PC-3 (cell line): ENCODE measurements around the gene DENND4C. TPM values are rescaled to one million over a fixed set of nuclear protein-coding genes. Genes with fewer than 3 reads are reported as not detected.
"Not testable (repeated sequence)": the region's sequence is repeated elsewhere in the genome, so short reads cannot be mapped to it uniquely, and the experiment has no call there.

ENCODE experiments used
- ATAC-seq: fragments of 200-7000 bp; cut with Tn5 transposase; 2 replicates; pipeline ENCODE4 v1.9.1; 2020; ENCODE audit warnings: mild to moderate bottlenecking, moderate library complexity
- BruUV-seq: library from RNA; stranded (reverse); fragments of 400-500 nt; replicated peaks from 2 replicates; lab custom pipeline; 2021; lab: Mats Ljungman, UMichigan
- CTCF ChIA-PET: fragments of 300-600 bp; sonication (Branson Sonifier 250); formaldehyde crosslinking; loops from one replicate; lab custom pipeline; 2022; ENCODE audit warnings: antibody characterized with exemption; lab: Charles Lee
- POLR2A ChIA-PET: fragments of 300-600 bp; sonication (Branson Sonifier 250); formaldehyde crosslinking; loops from one replicate; lab custom pipeline; 2022; ENCODE audit warnings: antibody characterized with exemption; ENCODE audit not compliant: unreplicated experiment; lab: Charles Lee
- DNase-seq: peaks from one replicate; pipeline ENCODE4 v3.0.0-alpha.2; 2015
- H2AFZ ChIP-seq: fragments of 300-600 bp; sonication (generic); 2 replicates; pipeline ENCODE4 v1.6.0; 2016; ENCODE audit warnings: antibody characterized with exemption, low read length
- H3F3A ChIP-seq: fragments of 300-600 bp; sonication (generic); one replicate; pipeline ENCODE4 v1.6.0; 2017; ENCODE audit warnings: antibody characterized with exemption, low read length, control low read depth, mild to moderate bottlenecking; ENCODE audit not compliant: unreplicated experiment
- H3K27ac ChIP-seq: fragments of 300-600 bp; sonication (generic); 2 replicates; pipeline ENCODE4 v1.5.1; 2016; ENCODE audit warnings: mild to moderate bottlenecking, low read length
- H3K27me3 ChIP-seq: fragments of 300-600 bp; sonication (generic); 2 replicates; pipeline ENCODE4 v1.6.1; 2016; ENCODE audit warnings: low read length, mixed read lengths
- H3K36me3 ChIP-seq: fragments of 300-600 bp; sonication (generic); 2 replicates; pipeline ENCODE4 v1.6.1; 2016; ENCODE audit warnings: low read depth, mixed run types, low read length, mixed read lengths
- H3K4me1 ChIP-seq: fragments of 300-600 bp; sonication (generic); 2 replicates; pipeline ENCODE4 v1.5.1; 2016; ENCODE audit warnings: low read length; ENCODE audit not compliant: insufficient read depth
- H3K4me2 ChIP-seq: fragments of 300-600 bp; sonication (generic); 2 replicates; pipeline ENCODE4 v1.6.0; 2016; ENCODE audit warnings: low read length
- H3K4me3 ChIP-seq: fragments of 300-600 bp; sonication (generic); 2 replicates; pipeline ENCODE4 v1.5.1; 2016; ENCODE audit warnings: mild to moderate bottlenecking, low read length, mixed read lengths
- H3K79me2 ChIP-seq: fragments of 300-600 bp; sonication (generic); 2 replicates; pipeline ENCODE4 v1.6.1; 2017; ENCODE audit warnings: low read length, mixed read lengths
- H3K9ac ChIP-seq: fragments of 300-600 bp; sonication (generic); 2 replicates; pipeline ENCODE4 v1.6.0; 2016; ENCODE audit warnings: mild to moderate bottlenecking, low read length
- H3K9me2 ChIP-seq: fragments of 300-600 bp; sonication (generic); replicated peaks from 2 replicates; pipeline ENCODE4 v1.6.1; 2016; ENCODE audit warnings: mixed run types, low read length, mixed read lengths
- H3K9me3 ChIP-seq: fragments of 300-600 bp; sonication (generic); 2 replicates; pipeline ENCODE4 v1.6.1; 2016; ENCODE audit warnings: low read length, mixed read lengths
- H4K20me1 ChIP-seq: fragments of 300-600 bp; sonication (generic); 2 replicates; pipeline ENCODE4 v1.6.1; 2016; ENCODE audit warnings: low read length, mixed read lengths
- CTCF ChIP-seq: fragments of 300-600 bp; sonication (generic); conservative IDR thresholded peaks from 2 replicates; pipeline ENCODE4 v1.5.1; 2017; ENCODE audit warnings: antibody characterized with exemption, low read depth, mild to moderate bottlenecking, low read length
- EZH2 ChIP-seq: fragments of 300-600 bp; sonication (generic); IDR thresholded peaks from one replicate; pipeline ENCODE4 v1.6.1; 2017; ENCODE audit warnings: antibody characterized with exemption, mild to moderate bottlenecking, low read length; ENCODE audit not compliant: unreplicated experiment
- EZH2phosphoT487 ChIP-seq: fragments of 300-600 bp; sonication (generic); IDR thresholded peaks from 2 replicates; pipeline ENCODE4 v1.6.1; 2018; ENCODE audit warnings: mild to moderate bottlenecking, antibody characterized with exemption, low read length, borderline replicate concordance
- intact Hi-C: fragments of 100-400 bp; cut with micrococcal nuclease; formaldehyde crosslinking; loops from 2 replicates; pipeline ENCODE4 v1.9.0; 2023
- total RNA-seq: library from RNA; depleted of rRNA; stranded (reverse); fragments of >200 nt; gene quantifications from 2 replicates; pipeline ENCODE4 v1.2.3, GENCODE V29; 2014

The DENND4C gene
- total RNA-seq, 1 experiment from 2014 or later: 20.9 TPM

DNA sequence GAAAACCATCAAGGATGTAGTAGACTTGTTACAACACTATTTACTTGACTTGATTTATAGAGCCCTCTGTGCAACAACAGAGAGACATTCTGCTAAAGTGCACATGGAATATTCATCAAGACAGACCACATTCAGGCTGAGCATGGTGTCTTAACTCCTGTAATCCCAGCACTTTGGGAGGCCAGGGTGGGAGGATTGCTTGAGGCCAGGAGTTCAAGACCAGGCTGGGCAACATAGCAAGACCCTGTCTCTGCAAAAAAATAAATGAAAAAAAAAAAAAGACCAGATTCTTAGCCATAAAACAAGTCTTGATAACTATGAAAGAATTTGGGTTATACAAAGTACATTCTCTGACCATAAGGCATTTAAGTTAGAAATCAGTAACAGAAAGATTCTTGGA, 25.3 kb downstream of the DENND4C start:
- H3K27ac ChIP-seq: no peak overlapping the region
- H3K4me3 ChIP-seq: no peak overlapping the region
- ChIA-PET POLR2A (no interaction called here), CTCF (no interaction called here)
- no peaks in the 10 kb centered on the region for H3K9me2 ChIP-seq
- peaks cover 49% of the 10 kb centered on the region for H3K79me2 ChIP-seq
- H4K20me1 ChIP-seq: 0 out of 2 replicates have a peak, but pooled peaks cover 3% of the 10 kb centered on the region
- no peak overlapping the region for H3K4me2 ChIP-seq
- intact Hi-C loops: no loop called here
- no peaks in the 10 kb centered on the region for H3K36me3 ChIP-seq
- H3K27me3 ChIP-seq: no peaks in the 10 kb centered on the region
- BruUV-seq: no TSS peak
- no peak for TF ChIP-seq CTCF
- no peak for TF ChIP-seq EZH2phosphoT487
- no peak for TF ChIP-seq EZH2
- ATAC-seq (no peak), DNase-seq (no peak)
- H3K9ac ChIP-seq: no peak overlapping the region
- no peaks in the 10 kb centered on the region for H3F3A ChIP-seq
- H3K4me1 ChIP-seq: no peaks in the 10 kb centered on the region
- no peaks in the 10 kb centered on the region for H3K9me3 ChIP-seq
- no peak overlapping the region for H2AFZ ChIP-seq

- H3K9me2 ChIP-seq, CTCF ChIA-PET, H3K27me3 ChIP-seq, H3K4me2 ChIP-seq, H3K9me3 ChIP-seq, H3K4me3 ChIP-seq, H2AFZ ChIP-seq, DNase-seq, H4K20me1 ChIP-seq, ATAC-seq, H3K36me3 ChIP-seq, H3K4me1 ChIP-seq, intact Hi-C loops, H3K27ac ChIP-seq, H3F3A ChIP-seq, H3K9ac ChIP-seq, POLR2A ChIA-PET, BruUV-seq: not testable (repeated sequence)
- peaks cover 62% of the 10 kb centered on the region for H3K79me2 ChIP-seq
Measured at GRCh38 chr9:19259665-19260255, 29.3 kb downstream of the DENND4C start.

DNA sequence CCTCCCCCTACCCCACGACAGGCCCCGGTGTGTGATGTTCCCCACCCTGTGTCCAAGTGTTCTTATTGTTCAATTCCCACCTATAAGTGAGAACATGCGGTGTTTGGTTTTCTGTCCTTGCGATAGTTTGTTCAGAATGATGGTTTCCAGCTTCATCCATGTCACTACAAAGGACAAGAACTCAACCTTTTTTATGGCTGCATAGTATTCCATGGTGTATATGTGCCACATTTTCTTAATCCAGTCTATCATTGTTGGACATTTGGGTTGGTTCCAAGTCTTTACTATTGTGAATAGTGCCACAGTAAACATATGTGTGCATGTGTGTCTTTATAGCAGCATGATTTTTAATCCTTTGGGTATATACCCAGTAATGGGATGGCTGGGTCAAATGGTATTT, 35.1 kb downstream of the DENND4C start:
- H3K4me3 ChIP-seq, POLR2A ChIA-PET, H3K9ac ChIP-seq, BruUV-seq, H3K9me3 ChIP-seq, H4K20me1 ChIP-seq, ATAC-seq, H2AFZ ChIP-seq, H3F3A ChIP-seq, H3K4me2 ChIP-seq, H3K27ac ChIP-seq, H3K27me3 ChIP-seq, H3K36me3 ChIP-seq, CTCF ChIA-PET, DNase-seq, H3K4me1 ChIP-seq, H3K9me2 ChIP-seq, intact Hi-C loops: not testable (repeated sequence)
- peaks cover 75% of the 10 kb centered on the region for H3K79me2 ChIP-seq

DNA sequence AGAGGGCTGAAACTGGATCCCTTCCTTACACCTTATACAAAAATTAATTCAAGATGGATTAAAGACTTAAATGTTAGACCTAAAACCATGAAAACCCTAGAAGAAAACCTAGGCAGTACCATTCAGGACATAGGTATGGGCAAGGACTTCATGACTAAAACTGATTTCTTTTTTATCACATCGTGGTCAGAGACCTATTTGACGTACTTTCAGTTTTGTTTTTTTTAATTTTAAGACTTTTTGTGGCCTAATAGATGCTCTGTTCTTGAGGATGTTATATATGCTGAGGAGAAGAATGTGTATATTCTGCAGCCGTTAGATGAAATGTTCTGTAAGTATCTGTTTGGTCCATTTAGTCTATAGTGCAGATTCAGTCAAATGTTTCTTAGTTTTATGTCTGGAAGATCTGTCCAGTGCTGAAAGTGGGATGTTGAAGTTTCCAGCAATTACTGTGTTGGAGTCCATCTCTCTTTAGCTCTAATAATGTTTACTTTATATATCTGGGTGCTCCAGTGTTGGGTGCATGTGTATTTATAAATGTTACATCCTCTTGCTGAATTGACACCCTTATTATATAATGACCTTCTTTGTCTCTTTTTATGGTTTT, 36.4 kb downstream of the DENND4C start:
- H3K9ac ChIP-seq, CTCF ChIA-PET, DNase-seq, H3K9me3 ChIP-seq, H3K4me2 ChIP-seq, ATAC-seq, H3K4me1 ChIP-seq, H3K27ac ChIP-seq, H4K20me1 ChIP-seq, H3K36me3 ChIP-seq, H3K9me2 ChIP-seq, H3K4me3 ChIP-seq, POLR2A ChIA-PET, H2AFZ ChIP-seq, H3K27me3 ChIP-seq, H3F3A ChIP-seq, BruUV-seq, intact Hi-C loops: not testable (repeated sequence)
- H3K79me2 ChIP-seq: peaks cover 71% of the 10 kb centered on the region
